A549 treated with DMSO at 1 μM for 4 hours (cell line): ENCODE measurements around the gene ID3. TPM values are rescaled to one million over a fixed set of nuclear protein-coding genes. Genes with fewer than 3 reads are reported as not detected.

Source experiments
- total RNA-seq: library from RNA; stranded (reverse); fragments of 200-300 nt; extraction: Qiagen RNA extraction; gene quantifications from 5 replicates; pipeline ENCODE4 v1.2.3, GENCODE V29; 2022; ENCODE audit warnings: low read depth

The ID3 gene, protein sequence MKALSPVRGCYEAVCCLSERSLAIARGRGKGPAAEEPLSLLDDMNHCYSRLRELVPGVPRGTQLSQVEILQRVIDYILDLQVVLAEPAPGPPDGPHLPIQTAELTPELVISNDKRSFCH
- 221 to 391 TPM (median 325 TPM) in 5 replicates for total RNA-seq

DNA sequence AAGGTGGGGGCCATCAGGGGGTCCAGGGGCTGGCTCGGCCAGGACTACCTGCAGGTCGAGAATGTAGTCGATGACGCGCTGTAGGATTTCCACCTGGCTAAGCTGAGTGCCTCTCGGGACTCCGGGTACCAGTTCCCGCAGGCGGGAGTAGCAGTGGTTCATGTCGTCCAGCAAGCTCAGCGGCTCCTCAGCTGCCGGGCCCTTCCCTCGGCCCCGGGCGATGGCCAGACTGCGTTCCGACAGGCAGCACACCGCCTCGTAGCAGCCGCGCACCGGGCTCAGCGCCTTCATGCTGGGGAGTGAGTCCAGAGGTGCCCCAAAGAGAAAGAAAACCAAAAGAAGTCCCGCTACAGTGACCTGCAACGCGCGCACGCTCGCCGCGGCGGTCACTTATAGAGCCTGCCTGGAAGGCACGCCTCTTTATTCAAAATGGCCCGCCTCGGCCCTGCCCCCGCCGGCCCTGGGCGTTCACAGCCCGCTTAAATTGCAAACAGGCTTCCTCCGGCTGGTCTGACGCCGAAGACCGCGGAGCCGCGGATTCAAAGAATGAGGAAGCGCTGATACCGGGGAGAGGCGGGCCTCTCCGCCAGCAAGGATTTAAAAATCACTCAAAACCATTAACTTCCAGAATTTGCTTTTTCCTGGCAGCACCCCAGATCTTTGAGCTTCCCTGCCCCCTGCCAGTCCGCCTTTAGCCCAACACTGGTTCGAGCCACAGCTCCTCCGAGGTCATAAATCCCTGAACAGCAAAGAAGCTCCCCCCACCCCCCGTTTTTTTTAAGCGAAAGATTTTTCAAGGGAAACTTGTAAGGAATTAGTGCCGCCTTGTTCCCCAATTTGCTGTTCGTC lies at the start of gene ID3:
Gene ID3 (minus strand): TSS at position 366 of the 849 bp plus-strand sequence. CDS start 75 bp downstream, at position 291.

DNA sequence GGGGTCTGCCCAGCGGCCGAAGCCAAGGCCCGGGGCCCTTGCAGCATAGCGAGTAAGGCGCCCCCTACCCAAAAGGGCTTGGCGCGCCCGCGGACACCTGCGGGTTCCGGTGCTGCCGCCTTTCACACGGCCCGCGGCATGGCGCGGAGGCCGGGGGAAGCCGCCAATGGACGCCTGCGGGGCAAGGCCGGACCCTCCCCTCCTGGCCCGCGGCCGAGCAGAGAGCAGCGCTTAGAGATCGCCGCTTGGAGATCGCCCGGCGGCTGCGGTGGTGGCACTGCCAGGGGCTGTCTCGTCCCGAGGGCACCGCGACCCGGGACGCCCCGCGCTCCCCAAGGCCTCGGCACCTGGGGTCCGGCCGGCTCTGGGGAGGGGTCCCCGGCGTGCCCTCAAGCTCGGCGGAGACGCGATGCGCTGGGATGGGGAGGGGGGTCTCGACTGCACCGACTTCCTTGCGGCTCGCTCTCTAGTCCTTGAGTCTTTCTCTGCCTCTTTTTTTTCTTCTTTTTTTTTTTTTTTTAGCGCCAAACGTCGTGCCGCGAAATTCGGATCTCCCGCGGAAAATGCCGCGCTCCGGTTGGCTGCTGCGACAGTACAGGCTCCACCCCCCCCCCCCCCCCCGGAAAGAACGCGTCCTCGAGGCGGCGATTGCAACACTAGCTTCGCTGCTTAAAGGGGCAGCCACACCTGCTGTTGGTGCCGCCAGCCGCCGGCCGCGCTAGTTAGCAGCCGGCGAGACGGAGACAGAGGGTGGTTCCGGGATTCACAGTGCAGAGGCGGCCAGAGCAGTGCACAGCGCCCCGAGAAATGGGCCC lies 28.3 kb downstream of the ID3 start, which contains the start of gene E2F2:
Gene E2F2 (minus strand): TSS at position 487 of the 815 bp plus-strand sequence. CDS start 440 bp downstream, at position 47.

Other genes with a start within 250 kb of the ID3 start
- gene HNRNPR, start 215.2 kb downstream of the ID3 start, total RNA-seq: 155 to 185 TPM (median 178 TPM) in 5 replicates
- gene ZNF436, start 189.7 kb downstream of the ID3 start, total RNA-seq: 5.2 to 5.9 TPM (median 5.7 TPM) in 5 replicates
- gene TCEA3, start 134.8 kb downstream of the ID3 start, total RNA-seq: 0.33 to 0.69 TPM (median 0.44 TPM) in 4 of 5 replicates, not detected in the other
- gene ASAP3, start 75.3 kb downstream of the ID3 start, total RNA-seq: 2.5 to 3.6 TPM (median 3.1 TPM) in 5 replicates
- 2.5 to 3.4 TPM (median 3.2 TPM) in 5 replicates for gene E2F2, start 28.3 kb downstream of the ID3 start, total RNA-seq
- gene RPL11, start 132.3 kb upstream of the ID3 start, total RNA-seq: 1,265 to 1,459 TPM (median 1,357 TPM) in 5 replicates
- 28.1 to 32.6 TPM (median 30.8 TPM) in 5 replicates for gene ELOA, start 184.0 kb upstream of the ID3 start, total RNA-seq
- gene PITHD1, start 218.9 kb upstream of the ID3 start, total RNA-seq: 33.5 to 46.7 TPM (median 38.2 TPM) in 5 replicates
- 55.6 to 63.0 TPM (median 59.1 TPM) in 5 replicates for gene LYPLA2, start 231.6 kb upstream of the ID3 start, total RNA-seq
- 71.3 to 84.8 TPM (median 72.6 TPM) in 5 replicates for gene GALE, start 241.3 kb upstream of the ID3 start, total RNA-seq